ENCODE measurements around the gene C2CD2L. TPM values are rescaled to one million over a fixed set of nuclear protein-coding genes. Genes with fewer than 3 reads are reported as not detected.
"Not testable (repeated sequence)": the region's sequence is repeated elsewhere in the genome, so short reads cannot be mapped to it uniquely, and the experiment has no call there.

C2CD2L gene
- total RNA-seq, 2 donors from 2014 or later = 7.4 to 8.5 TPM

DNA sequence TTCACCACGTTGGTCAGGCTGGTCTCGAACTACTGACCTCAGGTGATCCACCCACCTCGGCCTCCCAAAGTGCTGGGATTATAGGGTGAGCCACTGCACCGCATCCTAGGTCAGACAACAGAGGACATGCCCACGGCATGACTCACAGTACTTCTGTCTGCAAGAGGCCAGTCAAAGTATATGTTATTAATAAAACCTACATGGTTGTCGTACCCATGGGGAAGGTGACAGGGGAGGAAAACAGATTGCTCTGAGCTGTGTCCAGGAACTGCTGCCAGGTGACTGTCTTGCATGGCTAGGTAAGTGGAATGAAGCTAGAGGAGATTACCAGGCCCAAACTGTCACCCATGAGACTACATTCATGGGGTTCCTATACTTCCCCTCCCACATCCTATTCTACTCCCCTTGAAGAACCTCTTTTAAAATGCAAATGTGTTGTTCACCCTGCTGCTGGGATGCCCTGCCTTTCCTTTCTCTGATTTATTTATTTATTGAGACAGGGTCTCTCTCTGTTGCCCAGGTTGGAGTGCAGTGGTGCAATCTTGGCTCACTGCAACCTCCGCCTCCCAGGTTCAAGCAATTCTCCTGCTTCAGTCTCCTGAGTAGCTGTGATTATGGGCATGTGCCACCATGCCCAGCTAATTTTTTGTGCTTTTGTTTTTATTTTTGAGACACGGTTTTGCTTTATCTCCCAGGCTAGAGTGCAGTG, 59.4 kb downstream of the C2CD2L start:
- intact Hi-C loops (cut with DNase I) = no loop called here
- DNase-seq (ENCODE audit: low spot score) = no peak

DNA sequence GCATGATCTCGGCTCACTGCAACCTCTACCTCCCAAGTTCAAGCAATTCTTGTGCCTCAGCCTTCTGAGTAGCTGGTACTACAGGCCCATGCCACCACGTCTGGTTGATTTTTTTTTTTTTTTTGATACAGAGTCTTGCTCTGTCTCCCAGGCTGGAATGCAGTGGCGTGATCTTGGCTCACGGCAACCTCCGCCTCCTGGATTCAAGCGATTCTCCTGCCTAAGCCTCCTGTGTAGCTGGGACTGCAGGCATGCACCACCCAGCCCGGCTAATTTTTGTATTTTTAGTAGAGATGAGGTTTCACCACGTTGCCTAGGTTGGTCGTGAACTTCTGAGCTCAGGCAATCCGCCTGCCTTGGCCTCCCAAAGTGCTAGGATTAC, 59.9 kb downstream of the C2CD2L start:
- intact Hi-C loops (cut with DNase I) = not testable (repeated sequence)

DNA sequence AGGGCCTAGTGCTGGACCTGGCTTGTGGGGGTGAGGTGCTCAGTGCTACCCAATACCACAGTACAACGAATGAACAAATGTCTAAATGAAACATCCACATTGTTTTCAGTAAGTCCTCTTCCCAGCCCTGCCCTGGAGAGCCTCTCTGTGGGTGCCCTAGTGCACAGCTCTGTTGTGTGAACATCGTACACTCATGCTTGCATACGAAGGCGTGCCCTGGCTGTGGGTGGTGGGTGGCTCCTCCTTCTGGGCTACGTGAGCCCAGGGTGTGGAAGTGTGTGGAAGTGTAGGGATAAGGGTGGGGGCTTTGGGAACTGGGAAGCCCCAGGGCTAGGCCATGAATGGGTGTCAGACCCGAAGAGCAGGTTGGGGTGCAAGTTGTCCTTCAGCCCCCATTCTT, 60.8 kb downstream of the C2CD2L start:
- DNase-seq (ENCODE audit: low spot score) = no peak
- intact Hi-C loops (cut with DNase I) = no loop called here

More for the DNA sequence above, 59.9 kb downstream of the C2CD2L start:
- not testable (repeated sequence) for DNase-seq (ENCODE audit: low spot score)

Other genes with a start within 250 kb of the C2CD2L start
- under 1 TPM in 1 of 2 donors, not detected in 1; 0.10 TPM for gene CXCR5, start 223.5 kb upstream of the C2CD2L start, total RNA-seq
- gene BCL9L, start 181.4 kb upstream of the C2CD2L start, total RNA-seq = 10 to 100 TPM; 89.2 to 89.5 TPM
- gene UPK2, start 151.0 kb upstream of the C2CD2L start, total RNA-seq = not detected
- gene FOXR1, start 135.6 kb upstream of the C2CD2L start, total RNA-seq = not detected
- 10 to 100 TPM; 27.8 TPM for gene CENATAC, start 109.2 kb upstream of the C2CD2L start, total RNA-seq
- 100 to 1,000 TPM; 741 to 816 TPM for gene RPS25, start 89.0 kb upstream of the C2CD2L start, total RNA-seq
- 10 to 100 TPM; 45.4 to 49.9 TPM for gene TRAPPC4, start 88.6 kb upstream of the C2CD2L start, total RNA-seq
- gene SLC37A4, start 76.5 kb upstream of the C2CD2L start, total RNA-seq = 1 to 10 TPM; 6.0 to 7.8 TPM
- gene HYOU1, start 50.1 kb upstream of the C2CD2L start, total RNA-seq = 100 to 1,000 TPM; 110 to 128 TPM
- 10 to 100 TPM; 24.8 to 26.6 TPM for gene VPS11, start 39.5 kb upstream of the C2CD2L start, total RNA-seq
- 10 to 100 TPM; 16.8 to 21.1 TPM for gene HMBS, start 22.5 kb upstream of the C2CD2L start, total RNA-seq
- gene DPAGT1, start 5.5 kb upstream of the C2CD2L start, total RNA-seq = 10 to 100 TPM; 23.8 to 24.2 TPM
- 10 to 100 TPM; 10.8 to 13.4 TPM for gene HINFP, start 14.2 kb downstream of the C2CD2L start, total RNA-seq
- gene ABCG4, start 41.7 kb downstream of the C2CD2L start, total RNA-seq = under 1 TPM; 0.23 to 0.43 TPM
- gene NLRX1, start 61.4 kb downstream of the C2CD2L start, total RNA-seq = 10 to 100 TPM; 14.9 to 23.9 TPM
- under 1 TPM in 1 of 2 donors, not detected in 1; 0.14 TPM for gene NHERF4, start 78.1 kb downstream of the C2CD2L start, total RNA-seq
- 10 to 100 TPM; 23.3 to 32.8 TPM for gene CBL, start 99.0 kb downstream of the C2CD2L start, total RNA-seq
- gene MCAM, start 209.8 kb downstream of the C2CD2L start, total RNA-seq = 100 to 1,000 TPM; 528 to 559 TPM
- 10 to 100 TPM; 22.1 to 23.3 TPM for gene RNF26, start 227.2 kb downstream of the C2CD2L start, total RNA-seq
- 10 to 100 TPM; 57.7 to 63.0 TPM for gene C1QTNF5, start 233.5 kb downstream of the C2CD2L start, total RNA-seq
- not detected for gene MFRP, start 239.4 kb downstream of the C2CD2L start, total RNA-seq

Measured in posterior vena cava (tissue), 2 donors.